NCI-H2227 treated with DMSO at 0.1 percent for 48 hours (cell line): Measurements from ENCODE around the gene CEP63.
"Not testable (repeated sequence)": the region's sequence is repeated elsewhere in the genome, so short reads cannot be mapped to it uniquely, and the experiment has no call there.

Source experiments
- DNase-seq: peaks from one replicate; lab custom pipeline; 2025; lab: John Stamatoyannopoulos, UW

The CEP63 gene

GRCh38 chr3:134576831-134577230 is 91.0 kb downstream of the CEP63 start:
- DNase-seq: no peak

DNA sequence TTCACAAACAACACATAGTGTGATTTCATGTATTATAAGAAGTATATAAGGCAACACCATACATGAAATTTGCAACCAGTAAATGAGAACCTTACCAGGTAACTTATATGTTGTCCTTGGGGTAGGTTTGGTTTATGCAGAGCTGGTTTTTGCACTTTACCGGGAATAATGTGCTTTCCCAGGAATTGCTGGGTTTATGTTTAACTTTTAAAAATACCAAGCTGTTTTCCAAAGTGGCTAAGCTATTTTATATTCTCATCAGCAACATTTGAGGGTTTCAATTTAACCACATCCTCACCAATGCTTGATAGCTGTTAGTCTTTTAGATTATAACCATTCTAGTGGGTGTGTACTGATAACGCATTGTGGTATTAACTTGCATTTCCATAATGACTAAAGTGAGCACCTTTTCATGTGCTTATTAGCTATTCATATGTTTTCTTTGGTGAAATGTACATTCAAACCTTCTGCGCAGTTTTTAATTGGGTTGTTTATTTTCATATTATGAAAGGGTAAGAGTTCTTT is 93.3 kb downstream of the CEP63 start:
- no peak for DNase-seq

DNA sequence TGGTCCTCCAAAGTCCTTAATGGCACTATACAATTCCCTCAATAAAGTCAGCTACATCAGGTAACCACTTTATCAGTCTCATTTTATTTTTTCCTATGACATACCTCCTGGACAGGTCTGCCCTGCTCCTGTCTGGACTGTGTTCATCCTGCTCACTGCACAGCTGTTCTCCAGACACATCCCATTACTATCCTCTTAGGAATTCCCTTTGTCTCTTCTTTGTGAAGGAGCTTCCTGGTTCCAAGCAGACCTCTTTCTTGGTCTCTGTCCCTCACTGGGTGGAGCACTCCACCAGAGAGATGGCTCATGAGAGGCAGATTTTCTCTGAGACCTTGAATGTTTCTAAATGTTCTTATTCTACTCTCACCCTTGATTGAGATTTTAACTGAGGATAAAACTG is 104.9 kb downstream of the CEP63 start:
- no peak for DNase-seq

- DNase-seq: no peak
Measured at GRCh38 chr3:134592806-134593205, 106.9 kb downstream of the CEP63 start.

GRCh38 chr3:134594331-134594741 is 108.5 kb downstream of the CEP63 start:
- DNase-seq: no peak

DNA sequence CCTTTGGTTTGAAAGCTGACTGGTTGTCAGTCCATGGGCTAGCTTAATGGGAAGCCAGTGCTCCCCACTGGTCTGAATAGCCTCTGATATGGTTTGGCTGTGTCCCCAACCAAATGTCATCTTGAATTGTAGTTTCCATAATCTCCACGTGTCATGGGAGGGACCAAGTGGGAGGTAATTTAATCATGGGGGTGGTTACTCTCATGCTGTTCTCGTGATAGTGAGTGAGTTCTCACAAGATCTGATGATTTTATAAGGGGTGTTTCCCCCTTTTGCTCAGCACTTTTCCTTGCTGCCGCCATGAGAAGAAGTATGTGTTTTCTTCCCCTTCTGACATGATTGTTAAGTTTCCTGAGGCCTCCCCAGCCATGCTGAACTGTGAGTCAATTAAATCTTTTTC is 109.1 kb downstream of the CEP63 start:
- DNase-seq: not testable (repeated sequence)

DNA sequence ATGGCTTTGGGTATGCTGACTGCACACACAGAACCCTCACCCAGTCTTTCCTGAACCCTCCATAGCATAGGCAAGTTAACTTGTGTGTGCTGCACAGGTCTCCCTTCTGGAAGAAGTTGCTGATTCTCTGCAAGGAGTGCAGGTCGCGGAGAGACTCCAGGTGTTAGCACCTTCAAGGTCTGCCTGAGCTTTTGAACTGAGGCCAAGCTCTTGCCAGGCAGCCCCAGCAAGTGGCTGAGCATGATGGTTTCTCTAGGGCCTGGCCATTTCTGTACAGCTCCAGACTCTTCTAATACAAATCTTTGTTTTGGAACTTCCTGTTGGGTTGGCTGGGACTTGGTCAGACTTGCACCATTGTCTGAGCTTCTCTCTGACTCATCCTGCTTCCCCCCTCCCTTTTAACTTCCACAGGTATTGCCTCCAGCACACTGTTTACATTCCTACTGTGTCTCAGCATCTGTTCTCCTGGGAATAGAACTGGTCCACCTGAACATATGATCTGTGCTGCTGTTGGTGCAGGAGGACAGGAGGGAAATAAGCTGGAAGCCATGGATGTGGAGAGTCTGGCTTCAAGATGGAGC is 111.6 kb downstream of the CEP63 start:
- no peak for DNase-seq

GRCh38 chr3:134598763-134599545 is 113.1 kb downstream of the CEP63 start:
- DNase-seq: no peak

GRCh38 chr3:134600206-134600605 is 114.3 kb downstream of the CEP63 start:
- no peak for DNase-seq

DNA sequence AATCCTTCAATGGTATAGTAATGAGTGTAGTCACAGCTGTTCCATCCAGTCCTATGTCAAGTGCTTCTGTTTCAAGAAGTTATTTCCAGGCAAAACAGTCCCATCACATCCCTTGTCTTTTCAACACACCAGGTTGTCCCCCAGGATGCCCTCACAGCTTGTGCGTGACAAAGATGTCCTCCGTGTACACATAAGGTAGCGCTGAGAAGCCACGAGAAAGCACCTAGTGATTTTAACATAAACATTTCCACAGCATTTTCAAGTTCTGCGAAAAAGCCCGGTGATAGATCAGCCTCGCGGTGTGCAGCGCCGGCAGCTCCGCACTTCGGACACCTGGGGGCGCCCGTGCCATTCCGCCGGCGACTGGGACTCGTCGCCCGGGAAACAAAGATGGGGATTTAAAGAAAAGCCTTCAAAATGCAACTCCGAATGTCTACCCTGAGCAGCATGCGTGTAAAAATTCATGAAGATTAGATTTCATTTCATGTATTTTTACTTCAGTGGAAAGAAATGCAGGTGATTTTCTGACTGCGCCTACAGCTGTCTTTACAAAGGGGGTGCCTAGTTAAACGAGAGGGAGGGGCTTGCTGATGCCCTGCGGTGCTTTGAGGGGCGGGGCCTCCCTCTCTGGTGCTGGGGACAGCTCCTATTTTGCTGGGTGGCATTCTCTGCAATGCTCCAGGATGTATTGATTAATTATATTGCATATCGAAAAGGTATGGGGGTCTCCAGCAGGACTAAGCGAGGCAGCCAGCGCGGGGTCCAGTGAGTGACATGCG is 115.0 kb downstream of the CEP63 start:
- peak; percentile 66 for DNase-seq

GRCh38 chr3:134601539-134602439 is 115.9 kb downstream of the CEP63 start:
- DNase-seq: peak; percentile 44

DNA sequence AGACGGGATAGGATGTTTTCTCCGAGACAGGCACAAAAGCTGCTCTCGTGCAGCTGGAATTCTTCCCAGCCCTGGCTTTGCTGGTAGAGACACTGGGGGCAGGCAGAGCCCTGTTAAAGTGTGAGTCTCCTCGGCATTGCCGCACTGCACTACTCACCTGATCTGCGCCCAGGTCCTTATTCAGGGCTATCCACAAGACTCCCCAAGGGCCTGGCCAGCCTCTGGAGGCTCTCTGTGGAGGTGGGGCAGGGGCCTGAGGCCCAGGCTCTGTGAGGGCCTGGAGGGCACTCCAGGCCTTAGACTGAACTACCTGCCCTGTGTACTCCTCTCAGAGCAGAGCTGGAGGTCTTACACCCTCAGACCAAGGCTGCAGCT is 116.6 kb downstream of the CEP63 start:
- DNase-seq: no peak

DNA sequence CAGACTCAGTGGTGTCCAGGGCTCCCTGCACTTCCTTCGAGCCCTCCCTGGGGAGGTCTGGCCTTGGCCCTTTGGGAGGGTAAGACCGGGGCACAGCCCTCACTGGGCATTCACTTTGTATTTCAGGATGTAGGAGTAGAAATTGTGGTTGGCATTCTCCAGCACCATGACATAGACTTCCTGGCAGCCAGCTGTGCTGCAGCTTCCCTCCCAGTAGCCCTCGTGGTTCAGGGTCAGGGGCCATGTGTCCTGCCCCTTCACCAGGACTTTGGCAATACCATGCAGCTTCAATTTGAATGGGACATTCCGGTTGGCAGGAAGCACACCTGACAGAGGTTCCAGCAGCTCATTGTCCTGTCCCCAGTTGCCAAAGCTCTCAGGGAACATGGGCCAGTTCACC is 117.6 kb downstream of the CEP63 start:
- DNase-seq: no peak

DNA sequence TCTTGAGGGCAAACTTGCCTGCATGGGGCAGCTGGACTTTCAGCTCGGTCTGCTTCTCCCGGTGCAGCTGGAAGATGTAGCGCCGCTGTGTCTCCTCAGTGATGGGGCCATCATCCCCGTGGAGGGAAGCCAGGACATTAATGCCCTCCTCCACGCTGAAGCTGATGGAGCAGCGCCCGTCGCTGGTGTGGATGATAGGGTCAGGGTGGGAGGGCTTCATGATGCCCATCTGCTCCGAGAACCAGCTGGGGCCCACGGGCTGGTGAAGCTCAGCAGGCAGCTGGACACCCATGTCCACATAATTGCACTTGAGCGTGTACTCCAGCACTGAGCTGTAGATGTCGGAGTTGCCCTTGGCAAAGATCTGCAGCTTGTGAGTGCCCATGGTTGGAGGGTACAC is 118.1 kb downstream of the CEP63 start:
- DNase-seq: no peak

DNA sequence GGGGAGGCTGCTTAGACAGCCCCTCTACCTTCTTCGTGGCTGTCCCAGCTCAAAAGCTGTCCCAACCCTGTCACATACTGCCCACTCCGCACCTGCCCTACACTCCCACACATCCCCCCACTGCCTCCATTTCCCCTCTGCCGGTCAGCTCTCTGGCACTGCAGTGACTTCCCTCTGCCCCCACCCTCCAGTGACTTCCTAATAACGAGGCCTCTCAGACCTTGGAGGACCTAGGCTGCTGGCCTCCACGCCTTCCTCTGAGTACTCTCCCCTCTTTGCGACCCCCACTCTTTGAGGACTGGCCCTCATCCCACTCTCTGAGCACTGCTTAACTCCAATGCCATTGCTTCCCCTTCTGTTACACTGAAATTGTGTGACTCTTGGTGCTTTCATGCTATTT is 119.7 kb downstream of the CEP63 start:
- DNase-seq: no peak

GRCh38 chr3:134606033-134607025 is 120.5 kb downstream of the CEP63 start:
- DNase-seq: no peak

DNA sequence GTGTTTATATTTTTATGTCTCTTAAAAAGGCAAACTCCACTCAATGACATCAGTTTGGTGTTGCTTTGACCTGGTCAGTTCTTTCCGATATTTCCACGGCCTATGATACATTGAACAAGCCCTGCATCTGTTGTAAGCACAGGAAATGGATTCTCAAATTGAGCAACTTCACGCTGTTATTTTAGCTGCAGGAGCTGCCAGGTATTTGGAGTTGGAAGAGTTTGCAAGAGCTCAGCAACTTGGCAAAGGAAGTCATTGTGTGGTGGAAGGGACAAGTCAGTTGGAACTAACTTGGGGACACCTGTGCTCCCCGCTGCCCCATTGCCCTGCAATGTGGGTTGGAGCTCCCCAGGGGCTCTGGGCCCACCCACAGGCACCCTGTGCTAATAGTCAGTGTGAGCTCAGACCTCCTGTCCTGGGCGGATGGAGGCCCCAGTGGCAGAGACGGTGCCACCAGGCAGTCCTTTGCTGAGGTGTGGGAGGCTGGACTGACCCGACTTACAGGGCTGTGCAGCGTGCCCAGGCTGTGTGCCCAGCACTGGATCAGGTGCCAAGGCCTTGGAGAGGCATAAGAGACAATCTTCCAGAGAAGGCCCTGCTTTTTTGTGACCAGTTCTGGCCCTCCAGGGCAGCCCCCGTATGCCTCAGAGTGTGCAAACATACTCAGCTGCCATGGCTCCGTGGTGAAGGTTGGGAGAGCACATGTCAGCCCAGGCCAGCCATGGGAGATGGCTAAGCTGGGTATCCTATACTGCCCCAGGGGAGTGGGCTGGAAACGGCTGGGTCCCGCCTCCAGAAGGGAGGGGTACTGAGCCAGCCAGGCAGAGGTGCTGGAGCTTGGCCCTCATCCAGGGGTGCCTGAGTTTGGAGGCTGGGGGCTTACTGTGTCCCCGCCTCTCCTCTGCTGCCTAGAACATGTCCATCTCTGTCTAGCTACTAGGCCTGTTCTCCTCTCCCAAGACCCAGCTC is 121.5 kb downstream of the CEP63 start:
- no peak for DNase-seq

- no peak for DNase-seq
Measured at GRCh38 chr3:134608023-134608770, 122.3 kb downstream of the CEP63 start.
